HG02588 (cell line): Measurements from ENCODE around the gene USH2A.

Experiments
- ATAC-seq: cut with Tn5 transposase; IDR thresholded peaks from one replicate; pipeline ENCODE4 v1.9.1; 2021; ENCODE audit warnings: mild to moderate bottlenecking, moderate library complexity; ENCODE audit not compliant: unreplicated experiment

The USH2A gene

DNA sequence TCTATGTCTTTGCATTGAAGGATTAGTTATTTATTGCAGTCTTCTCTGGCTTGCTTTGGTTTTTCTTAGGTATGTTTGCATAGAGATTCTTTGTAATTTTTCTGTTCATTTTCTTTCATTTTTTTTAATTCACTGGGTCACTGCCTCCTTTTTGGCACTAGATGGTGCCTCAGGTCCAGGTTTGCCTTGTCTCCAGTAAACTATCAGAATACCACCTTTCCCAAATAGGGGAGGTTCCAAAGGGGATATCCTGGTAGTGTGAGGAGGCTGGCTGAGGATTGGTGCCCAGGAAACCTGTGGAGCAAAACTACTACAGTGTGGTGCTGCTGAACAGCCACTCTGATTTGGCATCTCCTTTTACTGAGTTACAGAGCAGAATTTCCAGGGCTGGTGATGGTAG is 599.0 kb downstream of the USH2A start:
- ATAC-seq: no peak

DNA sequence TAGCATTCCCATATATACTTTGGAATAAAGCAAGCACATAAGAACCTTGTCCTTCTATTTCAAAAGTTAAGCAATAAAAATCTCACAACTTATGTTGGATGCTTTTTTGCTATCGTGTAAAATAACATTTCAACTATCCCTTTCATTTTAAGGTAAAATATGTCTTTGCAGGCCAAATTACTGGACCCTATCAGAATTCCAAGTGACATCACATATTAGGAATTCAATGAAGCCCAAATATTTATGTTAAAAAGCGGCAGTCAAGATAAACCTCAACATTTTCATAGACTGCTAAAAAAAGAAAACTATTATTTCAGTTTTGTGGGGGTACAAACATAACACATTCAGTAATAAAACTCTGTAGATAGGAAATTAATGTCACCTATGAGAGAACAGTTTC is 604.1 kb downstream of the USH2A start:
- ATAC-seq: no peak

DNA sequence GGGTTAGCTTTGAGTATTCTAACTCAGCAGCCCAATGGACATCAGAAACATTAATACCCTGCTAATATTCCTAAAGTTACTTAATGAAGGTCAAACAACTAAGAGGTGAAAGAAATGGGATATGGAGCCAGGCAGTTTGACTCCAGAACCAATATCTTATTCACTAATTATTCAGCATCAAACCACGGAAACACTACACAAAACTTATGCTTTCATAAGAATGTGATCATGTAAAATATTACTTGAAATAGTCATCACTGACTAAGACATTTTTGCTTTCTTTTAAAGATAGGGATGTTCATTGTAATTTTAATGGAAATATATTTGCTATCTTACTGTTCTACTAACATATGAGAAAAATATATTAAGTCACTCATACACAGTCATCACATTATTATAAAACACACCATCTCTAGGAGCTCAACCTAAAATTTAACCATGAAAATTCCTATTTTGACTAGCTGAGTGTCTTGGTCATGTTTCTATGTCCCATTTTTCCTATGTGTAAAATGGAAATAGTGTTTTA is 615.3 kb downstream of the USH2A start:
- ATAC-seq: no peak

DNA sequence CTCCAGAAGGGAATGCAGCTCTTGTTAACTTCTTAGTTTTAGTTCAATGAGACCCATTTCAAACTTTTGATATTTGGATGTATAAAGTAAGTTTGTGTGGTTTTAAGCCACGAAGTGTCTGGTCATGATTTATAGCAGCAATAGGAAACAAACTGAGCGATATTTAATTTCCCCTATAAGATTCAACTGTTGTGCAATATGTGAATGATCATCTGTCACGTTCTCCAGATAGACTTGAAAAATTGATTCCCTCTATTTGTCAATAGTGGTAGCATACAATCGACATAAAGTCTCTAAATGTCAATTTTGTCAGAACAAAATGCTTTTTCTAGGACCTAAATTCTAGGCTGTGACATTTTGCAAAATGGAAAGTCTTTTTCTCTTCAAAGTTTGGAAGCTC is 616.0 kb downstream of the USH2A start:
- ATAC-seq: no peak

DNA sequence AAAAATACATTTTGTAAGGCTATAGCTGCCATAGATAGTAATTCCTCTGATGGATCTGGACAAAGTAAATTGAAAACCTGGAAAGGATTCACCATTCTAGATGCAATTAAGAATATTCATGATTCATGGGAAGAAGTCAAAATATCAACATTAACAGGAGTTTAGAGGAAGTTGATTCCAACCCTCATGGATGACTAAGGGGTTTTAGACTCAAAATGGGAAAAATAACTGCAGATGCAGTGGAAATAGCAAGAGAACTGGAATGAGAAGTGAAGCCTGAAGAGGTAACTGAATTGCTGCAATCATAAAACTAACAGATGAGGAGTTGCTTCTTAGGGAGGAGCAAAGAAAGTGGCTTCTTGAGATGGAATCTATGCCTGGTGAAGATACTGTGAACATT is 625.4 kb downstream of the USH2A start:
- no peak for ATAC-seq

DNA sequence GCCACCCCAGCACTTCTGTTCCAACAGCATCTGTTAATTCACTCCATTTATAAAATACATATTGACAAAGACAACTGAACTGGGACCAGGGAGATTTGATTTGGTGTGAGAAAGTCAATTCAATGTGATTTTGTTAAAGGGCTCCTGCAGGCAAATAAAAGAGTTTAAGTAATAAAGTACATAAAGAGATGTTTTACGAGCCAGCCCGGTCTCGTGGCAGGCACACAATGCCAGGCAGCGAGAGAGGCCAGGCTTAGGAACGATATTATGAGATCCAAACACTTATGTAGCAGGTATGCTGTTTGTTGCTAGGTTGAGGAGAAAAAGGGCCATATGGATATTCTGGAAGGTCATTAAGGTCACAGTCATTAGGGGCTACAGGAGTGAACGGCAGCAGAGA is 629.1 kb downstream of the USH2A start:
- ATAC-seq: no peak

DNA sequence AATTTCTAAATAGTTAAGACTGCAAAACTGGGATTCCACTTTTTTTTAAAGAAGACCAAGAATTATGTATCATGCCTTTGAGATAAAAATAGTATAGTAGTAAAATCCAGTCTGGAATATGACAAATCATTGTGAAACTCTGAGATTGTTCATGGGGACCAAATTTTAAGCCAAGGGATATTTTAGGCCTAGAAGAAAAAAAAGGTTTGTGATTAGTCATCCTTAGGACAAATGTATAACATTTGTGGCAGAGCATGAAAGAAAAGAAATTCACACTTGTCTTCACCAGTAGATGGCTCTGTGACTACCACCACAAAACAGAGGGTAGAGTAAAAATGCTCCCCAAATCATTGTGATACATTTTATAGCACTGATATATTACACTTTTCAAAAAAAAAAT is 630.1 kb downstream of the USH2A start:
- no peak for ATAC-seq

DNA sequence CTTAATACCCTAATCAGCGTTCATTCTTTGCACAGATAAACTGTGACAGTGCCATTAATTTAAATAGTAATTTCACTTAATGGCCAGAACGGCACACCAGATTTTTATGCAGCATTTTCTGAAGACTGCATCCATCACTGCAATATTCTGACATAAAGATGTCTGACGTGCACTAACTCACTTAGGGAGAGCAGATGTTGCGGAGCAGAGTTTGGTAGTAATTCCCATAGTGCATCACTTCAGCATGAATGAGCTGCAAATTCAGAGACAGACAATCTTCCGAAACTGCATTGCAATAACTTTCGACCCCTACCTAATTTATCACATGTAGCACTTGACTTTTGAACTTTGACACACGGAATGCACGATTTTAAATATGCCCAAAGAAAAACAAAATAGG is 630.8 kb downstream of the USH2A start:
- no peak for ATAC-seq

DNA sequence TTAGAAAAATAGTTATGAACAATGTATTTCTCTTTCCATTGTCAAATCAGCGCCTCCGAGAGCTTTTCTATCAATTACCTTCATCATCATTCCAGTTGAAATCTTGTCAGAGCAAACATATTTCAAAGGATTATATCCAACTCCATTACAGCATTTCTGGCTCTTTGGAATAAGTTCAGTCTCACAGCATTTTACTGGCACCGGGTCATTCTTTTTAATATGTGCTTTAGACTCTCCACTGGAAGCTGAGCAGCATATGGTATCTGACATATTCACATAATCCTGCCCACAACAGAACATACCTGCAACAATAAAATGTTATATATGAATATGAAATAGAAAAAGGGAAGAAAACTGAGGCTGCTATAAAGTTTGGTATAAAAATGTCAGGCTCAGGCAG is 633.3 kb downstream of the USH2A start:
- ATAC-seq: no peak

DNA sequence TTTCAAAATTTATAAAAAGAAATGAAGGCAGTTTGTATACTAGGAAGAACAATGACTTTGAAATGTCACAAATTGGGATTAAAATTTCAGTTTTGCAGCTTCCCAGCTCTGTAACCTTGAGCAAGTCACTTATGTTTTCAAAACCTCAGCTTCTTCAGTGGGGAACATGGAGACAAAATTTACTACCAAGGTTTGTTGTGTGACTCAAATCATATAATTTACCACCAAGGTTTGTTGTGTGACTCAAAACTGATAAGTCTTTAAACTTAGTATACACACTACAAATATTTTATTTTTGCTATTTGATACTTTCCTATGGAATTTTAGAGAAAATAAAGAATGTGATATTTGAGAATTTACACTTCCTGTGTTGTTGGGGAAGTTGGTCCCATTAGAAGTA is 636.3 kb downstream of the USH2A start:
- no peak for ATAC-seq

DNA sequence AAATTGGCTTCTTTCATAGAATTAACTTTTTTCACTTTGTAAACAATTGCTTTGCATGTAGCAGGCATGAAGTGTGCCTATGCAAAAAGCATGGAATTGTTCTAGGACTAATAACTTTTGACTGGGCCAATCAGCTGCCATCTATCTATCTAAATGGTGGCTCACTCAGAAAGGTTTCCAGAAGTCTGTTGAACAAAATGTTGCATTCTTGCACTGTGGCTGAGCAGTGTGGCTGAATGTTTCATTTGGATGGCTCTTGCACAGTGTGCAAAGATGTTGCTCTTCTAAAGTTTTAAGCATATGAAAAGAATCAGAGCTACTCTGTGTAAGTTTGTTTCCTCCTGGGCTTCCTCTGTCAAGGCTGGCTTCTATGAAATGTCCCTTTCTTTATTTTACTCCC is 642.6 kb downstream of the USH2A start:
- ATAC-seq: no peak

DNA sequence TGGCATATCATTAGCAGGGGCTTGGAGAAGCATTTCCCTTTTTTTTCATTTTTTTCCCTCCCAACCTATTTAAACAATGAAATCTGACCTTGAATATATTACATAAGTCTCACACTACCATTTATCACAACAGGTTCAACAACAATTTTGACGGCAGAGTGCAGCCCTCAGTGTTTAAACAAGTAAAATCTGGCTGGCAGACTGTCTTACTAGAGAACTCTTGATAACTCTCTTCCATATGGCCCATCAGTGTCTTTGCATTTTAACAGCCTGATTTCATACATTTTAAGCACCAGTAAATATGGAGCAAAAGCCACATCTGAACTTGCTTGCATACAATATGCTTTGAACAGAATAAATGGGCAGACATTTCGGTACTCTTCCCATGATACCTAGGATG is 643.1 kb downstream of the USH2A start:
- no peak for ATAC-seq

DNA sequence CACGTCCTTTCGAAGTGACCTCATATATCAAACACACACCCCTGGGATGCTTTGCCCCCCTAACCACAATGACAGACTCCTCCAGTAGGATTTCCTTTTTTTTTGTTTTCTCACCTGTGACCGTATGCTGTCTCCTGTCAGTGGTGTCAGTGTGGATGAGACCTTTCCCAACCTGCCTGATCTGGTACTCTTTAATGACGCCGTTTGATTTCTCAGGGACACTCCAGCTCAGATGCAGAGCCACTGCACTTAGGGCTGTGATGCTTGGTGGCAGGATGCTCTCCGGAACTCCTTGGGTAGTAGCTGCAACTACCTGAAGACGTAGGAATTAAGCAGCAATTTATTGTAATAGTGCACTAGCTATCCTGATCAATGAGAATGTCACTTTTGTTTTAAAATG is 643.5 kb downstream of the USH2A start:
- no peak for ATAC-seq

DNA sequence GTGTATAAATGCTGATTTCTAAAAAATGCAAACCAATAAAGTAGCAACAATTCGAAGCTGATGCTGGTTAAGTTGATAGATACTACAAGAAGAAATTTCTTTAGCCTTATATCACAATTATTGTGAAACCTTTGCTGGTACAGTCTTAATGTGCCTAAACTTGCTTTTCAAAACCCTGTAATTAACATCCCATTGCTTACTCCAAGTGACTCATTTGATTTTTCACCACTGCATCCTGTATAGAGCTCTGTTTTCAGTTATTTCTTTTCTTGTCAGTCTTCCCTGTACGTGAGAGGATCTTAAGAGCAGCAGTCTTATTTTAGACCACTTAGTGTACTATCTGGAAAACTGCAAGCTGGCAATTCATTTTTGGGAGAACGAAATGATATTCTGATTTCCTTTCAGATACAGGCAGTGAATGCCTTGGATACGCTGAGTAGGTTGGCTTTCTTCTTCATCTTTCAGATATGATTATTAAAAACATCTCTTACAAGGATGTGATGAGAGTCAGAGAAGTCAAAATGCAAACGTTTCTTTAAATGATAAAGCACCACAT is 645.8 kb downstream of the USH2A start:
- no peak for ATAC-seq

DNA sequence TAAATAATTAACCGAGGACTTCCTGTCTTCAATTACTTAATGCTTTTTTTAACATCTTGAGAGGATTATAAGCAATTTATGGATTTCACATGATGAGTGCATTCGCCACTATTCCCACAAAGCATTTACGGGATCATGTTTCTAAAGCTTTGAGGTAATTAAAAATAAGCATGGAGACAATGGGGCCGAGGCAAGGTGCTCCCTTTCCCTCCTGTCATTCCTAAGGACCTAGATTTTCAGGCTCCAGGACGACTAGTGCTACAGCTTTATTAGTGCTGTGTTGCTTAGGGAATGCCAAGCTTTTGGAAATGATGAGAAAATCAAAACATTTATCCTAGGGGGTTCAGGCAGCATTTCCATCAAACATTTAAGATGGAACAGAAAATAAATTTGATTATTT is 646.9 kb downstream of the USH2A start:
- ATAC-seq: no peak

DNA sequence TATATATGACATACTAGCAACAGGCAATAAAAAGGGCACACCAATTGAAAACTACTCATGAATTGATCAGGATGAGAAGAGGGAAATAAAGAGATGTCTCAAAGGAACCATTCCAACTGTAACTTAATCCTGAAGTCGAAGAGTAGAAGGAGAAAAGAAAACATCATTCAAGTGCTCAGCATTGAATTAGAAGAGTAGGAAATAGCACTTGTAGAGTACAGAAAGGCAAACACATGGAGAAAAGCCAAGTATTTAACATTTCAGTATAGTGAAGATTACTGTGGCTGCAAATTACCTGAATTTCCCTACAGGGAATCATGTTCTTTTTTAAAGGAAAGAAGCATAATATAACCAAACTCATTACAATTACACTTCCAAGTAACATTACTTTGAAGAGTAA is 651.1 kb downstream of the USH2A start:
- ATAC-seq: no peak

DNA sequence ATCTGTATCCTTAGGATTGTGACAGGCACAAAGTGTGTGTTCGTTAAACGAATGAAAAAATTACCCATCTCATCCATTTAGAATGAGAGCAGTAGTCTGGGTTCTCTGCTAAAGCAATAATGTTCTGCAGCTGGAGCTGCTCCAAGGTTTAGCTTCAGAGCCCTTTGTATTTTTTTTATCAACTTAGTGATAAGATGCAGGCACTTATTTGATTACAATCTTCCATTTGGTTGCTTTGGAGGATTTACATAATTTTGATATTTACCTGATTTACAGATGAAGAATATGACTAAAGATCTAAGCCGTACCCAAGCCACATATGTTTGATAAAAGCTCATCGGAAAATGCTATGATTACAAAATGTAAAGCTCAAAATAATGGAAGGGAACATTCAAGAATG is 654.9 kb downstream of the USH2A start:
- no peak for ATAC-seq

DNA sequence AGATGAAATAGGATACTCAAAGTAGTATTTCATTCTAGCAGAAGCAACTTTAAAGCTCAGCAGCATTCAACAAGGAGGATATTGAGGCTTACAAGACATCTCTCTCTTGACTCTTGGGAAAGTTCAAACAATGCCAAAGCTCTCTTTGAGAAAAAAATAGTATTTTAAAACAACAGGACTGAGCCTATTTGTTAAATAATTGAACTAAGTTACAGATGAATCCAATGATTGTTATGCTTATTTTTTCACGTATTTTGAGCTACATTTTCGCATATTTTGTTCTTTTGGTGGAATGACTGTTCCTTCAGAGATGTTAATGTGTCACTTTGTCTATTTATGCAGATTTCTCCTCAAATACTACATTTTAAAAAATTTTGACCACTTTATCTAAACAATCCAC is 655.5 kb downstream of the USH2A start:
- ATAC-seq: no peak

DNA sequence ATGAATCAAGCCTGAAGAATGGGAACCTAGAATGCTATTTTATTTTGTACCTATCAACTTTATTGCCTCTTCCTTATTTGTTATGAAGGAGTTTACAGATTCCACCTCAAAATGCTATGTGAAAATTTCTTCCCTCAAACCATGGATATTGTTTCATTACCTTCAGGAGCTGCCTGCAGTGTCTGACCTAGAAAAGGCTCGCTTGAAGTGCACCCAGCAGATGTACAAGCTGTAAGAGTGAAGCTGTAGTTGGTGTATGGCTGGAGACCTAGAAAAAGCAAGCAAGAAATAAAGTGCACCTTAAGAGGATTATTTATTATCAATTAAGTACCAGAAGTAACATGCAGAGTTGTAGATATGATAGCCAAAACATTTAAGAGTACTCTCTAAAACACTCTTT is 656.7 kb downstream of the USH2A start:
- ATAC-seq: no peak

DNA sequence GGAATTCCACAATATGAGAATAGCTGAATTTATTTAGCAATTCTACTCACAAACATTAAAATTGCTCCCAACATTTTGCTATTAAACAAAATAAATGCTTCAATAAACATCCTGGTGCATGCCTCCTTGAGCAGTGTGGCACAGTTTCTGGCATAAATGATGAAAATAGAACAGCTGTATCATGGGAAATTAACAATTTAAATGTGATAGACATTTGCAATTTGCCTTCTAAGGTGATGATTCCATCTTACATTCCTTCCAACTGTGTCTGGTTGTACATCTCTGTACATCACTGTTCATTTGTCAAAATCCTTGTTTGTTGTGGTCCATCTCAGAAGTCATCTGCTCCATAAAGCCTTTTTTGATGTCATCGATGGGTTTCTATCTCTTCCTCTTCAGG is 657.4 kb downstream of the USH2A start:
- no peak for ATAC-seq

DNA sequence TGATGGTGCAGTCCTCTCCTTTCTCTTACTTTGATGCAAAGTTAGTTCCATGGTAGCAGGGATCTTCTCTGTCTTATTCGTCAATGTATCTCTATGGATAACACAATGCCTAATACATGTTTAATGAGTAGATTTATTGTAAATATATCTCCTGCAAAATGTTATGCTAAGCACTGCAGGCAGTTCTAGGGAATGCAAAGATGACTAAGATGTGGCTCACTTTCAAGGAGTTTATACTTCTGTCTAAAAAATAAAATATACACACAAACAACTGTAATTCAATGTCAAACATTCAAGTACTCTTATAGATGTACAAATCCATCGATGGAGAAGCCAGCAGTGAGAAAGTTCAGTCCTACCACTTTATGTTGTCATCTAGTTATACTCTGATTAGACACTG is 661.8 kb downstream of the USH2A start:
- no peak for ATAC-seq

DNA sequence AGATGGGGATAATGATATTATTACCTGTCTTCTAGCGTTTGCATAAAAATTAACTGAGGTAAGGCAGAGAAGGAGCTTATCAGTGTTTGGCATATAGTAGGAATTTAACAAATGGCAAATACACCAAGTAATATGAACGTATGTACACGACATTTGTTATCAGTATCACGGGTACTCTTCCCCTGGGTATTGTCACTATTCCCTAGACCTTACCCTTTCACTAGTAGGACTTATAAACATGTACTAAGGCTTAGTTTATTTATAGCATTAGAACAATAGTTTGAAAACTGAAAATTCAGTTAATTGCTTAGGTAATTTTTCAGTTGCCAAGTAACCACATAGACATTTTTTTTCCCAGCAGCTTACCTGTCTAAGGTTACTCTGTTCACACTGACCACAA is 669.1 kb downstream of the USH2A start:
- ATAC-seq: no peak

DNA sequence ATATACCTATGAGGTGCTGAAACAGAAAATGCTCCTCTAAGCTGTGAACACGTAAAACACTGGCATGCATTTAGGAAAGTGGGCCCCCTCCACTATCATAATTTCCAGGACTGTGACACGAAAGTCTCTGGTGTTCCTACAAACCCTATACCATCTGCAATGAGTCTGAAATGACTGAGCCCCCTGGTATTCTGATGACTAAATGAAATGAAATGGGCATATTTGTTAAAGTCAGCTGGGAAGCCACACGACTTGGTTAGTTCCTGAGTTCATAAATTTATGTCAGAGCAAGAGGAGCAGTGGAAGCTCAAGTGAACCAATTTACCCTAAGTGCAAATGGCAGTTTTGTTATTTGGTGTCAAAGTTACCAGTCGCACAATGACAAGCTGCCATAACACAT is 673.8 kb downstream of the USH2A start:
- no peak for ATAC-seq

DNA sequence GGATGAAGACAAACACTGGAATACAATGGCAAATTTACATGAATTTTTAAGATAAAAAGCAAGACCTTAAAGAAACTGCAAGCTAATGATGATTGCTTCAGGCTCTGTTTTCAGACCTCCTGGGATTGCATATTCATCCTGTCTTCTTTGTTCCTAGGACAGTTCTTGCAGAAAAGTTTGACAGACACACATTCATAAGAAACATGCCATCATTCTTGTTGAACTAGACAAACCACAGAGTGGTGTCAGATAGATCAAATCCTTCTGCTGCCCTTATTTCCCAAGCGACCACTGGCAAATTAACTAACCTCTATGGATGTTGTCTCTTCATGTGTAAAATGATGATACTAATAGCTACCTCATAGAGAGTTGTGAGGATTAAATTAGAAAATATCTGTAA is 674.8 kb downstream of the USH2A start:
- ATAC-seq: no peak
